GM19455 (cell line): ENCODE measurements around the gene GID8.

Experiments used
- ATAC-seq: cut with Tn5 transposase; IDR thresholded peaks from one replicate; pipeline ENCODE4 v1.9.1; 2021; ENCODE audit not compliant: unreplicated experiment

The GID8 gene

GRCh38 chr20:62980970-62981369 lies 43.0 kb downstream of the GID8 start:
- ATAC-seq, result no peak

GRCh38 chr20:62982124-62983075 lies 44.5 kb downstream of the GID8 start:
- ATAC-seq, result no peak

- no peak for ATAC-seq
These were observed 45.3 kb downstream of the GID8 start for GRCh38 chr20:62983210-62983609.

- no peak for ATAC-seq
These were observed 46.9 kb downstream of the GID8 start for GRCh38 chr20:62984666-62985443.

GRCh38 chr20:62985444-62985778 lies 47.5 kb downstream of the GID8 start:
- no peak for ATAC-seq

- no peak for ATAC-seq
These were observed 48.4 kb downstream of the GID8 start for GRCh38 chr20:62986257-62986800.

GRCh38 chr20:62987114-62987513 lies 49.2 kb downstream of the GID8 start:
- ATAC-seq, result no peak

GRCh38 chr20:62989201-62989601 lies 51.3 kb downstream of the GID8 start:
- ATAC-seq, result no peak

GRCh38 chr20:62990306-62990825 lies 52.4 kb downstream of the GID8 start:
- no peak for ATAC-seq

- no peak for ATAC-seq
These were observed 53.4 kb downstream of the GID8 start for GRCh38 chr20:62991196-62991807.

GRCh38 chr20:62991863-62992262 lies 53.9 kb downstream of the GID8 start:
- ATAC-seq, result no peak

GRCh38 chr20:62993856-62994494 lies 56.0 kb downstream of the GID8 start:
- ATAC-seq, result no peak

- ATAC-seq, result no peak
These were observed 56.9 kb downstream of the GID8 start for GRCh38 chr20:62994869-62995281.

- no peak for ATAC-seq
These were observed 57.5 kb downstream of the GID8 start for GRCh38 chr20:62995481-62995880.

GRCh38 chr20:62995898-62996595 lies 58.1 kb downstream of the GID8 start:
- no peak for ATAC-seq

GRCh38 chr20:62996596-62996982 lies 58.6 kb downstream of the GID8 start:
- ATAC-seq, result no peak

GRCh38 chr20:62997417-62998035 lies 59.6 kb downstream of the GID8 start:
- no peak for ATAC-seq
